Mesendoderm (in vitro differentiated cells): ENCODE results near the gene ZCCHC14.

Source experiments
- DNase-seq: peaks from one replicate; pipeline ENCODE4 v3.0.0; 2013
- H2AK5ac ChIP-seq: 2 replicates; pipeline ENCODE4 v1.6.1; 2013; ENCODE audit warnings: low read length, inconsistent platforms
- H2BK120ac ChIP-seq: 2 replicates; pipeline ENCODE4 v1.6.1; 2013; ENCODE audit warnings: low read depth, mild to moderate bottlenecking, low read length, moderate library complexity, mixed read lengths
- H2BK15ac ChIP-seq: replicated peaks from 2 replicates; pipeline ENCODE4 v1.6.1; 2013; ENCODE audit warnings: low read depth, mild to moderate bottlenecking, moderate library complexity
- H2BK5ac ChIP-seq: 2 replicates; pipeline ENCODE4 v1.6.1; 2013; ENCODE audit warnings: low read length, inconsistent platforms
- H3K18ac ChIP-seq: 2 replicates; pipeline ENCODE4 v1.6.1; 2013; ENCODE audit warnings: mild to moderate bottlenecking, low read length, mixed read lengths
- H3K23ac ChIP-seq: one replicate; pipeline ENCODE4 v1.6.1; 2013; ENCODE audit warnings: low read length
- H3K27ac ChIP-seq: 2 replicates; pipeline ENCODE4 v1.5.1; 2013; ENCODE audit warnings: low read depth, mild to moderate bottlenecking, inconsistent platforms, low read length, moderate library complexity
- H3K27me3 ChIP-seq: 2 replicates; pipeline ENCODE4 v1.6.1; 2013; ENCODE audit warnings: low read length, control low read depth, mild to moderate bottlenecking, inconsistent platforms; ENCODE audit not compliant: insufficient read depth, poor library complexity
- H3K36me3 ChIP-seq: 2 replicates; pipeline ENCODE4 v1.6.1; 2013; ENCODE audit warnings: low read length, inconsistent platforms; ENCODE audit not compliant: control insufficient read depth, insufficient read depth
- H3K4ac ChIP-seq: one replicate; pipeline ENCODE4 v1.6.1; 2013; ENCODE audit warnings: low read depth, mild to moderate bottlenecking, low read length, moderate library complexity
- H3K4me1 ChIP-seq: 2 replicates; pipeline ENCODE4 v1.6.1; 2013; ENCODE audit warnings: low read depth, low read length, inconsistent platforms; ENCODE audit not compliant: control insufficient read depth
- H3K4me2 ChIP-seq: 2 replicates; pipeline ENCODE4 v1.6.1; 2013; ENCODE audit warnings: low read length
- H3K4me3 ChIP-seq: 2 replicates; pipeline ENCODE4 v1.5.1; 2013; ENCODE audit warnings: mild to moderate bottlenecking, low read length
- H3K56ac ChIP-seq: one replicate; pipeline ENCODE4 v1.6.1; 2013; ENCODE audit warnings: low read length
- H3K79me1 ChIP-seq: 2 replicates; pipeline ENCODE4 v1.6.1; 2013; ENCODE audit warnings: low read length, inconsistent platforms
- H3K79me2 ChIP-seq: 2 replicates; pipeline ENCODE4 v1.6.1; 2013; ENCODE audit warnings: mild to moderate bottlenecking, low read length; ENCODE audit not compliant: control insufficient read depth, insufficient read depth
- H3K9ac ChIP-seq: 2 replicates; pipeline ENCODE4 v1.6.1; 2013; ENCODE audit warnings: low read length, inconsistent platforms
- H4K5ac ChIP-seq: one replicate; pipeline ENCODE4 v1.6.1; 2013; ENCODE audit warnings: low read length
- H4K8ac ChIP-seq: one replicate; pipeline ENCODE4 v1.6.1; 2013; ENCODE audit warnings: low read depth, mild to moderate bottlenecking, control low read depth, low read length, moderate library complexity
- WGBS: extraction: QIAGEN DNeasy Blood & Tissue Kit; methylation state at CpG from one replicate; pipeline ENCODE4 v1.1.7; 2013; ENCODE audit warnings: low lambda C conversion rate, missing lambda C conversion rate; ENCODE audit not compliant: insufficient coverage; ENCODE audit errors: extremely low coverage; 5-methylcytosine and 5-hydroxymethylcytosine counted together

ZCCHC14 gene

GRCh38 chr16:87358250-87358649 is 134.6 kb downstream of the ZCCHC14 start:
- Histone ChIP-seq H2BK120ac (no peak overlapping the region), H3K4me2 (no peak overlapping the region), H3K4ac (no peak overlapping the region), H2BK15ac (no peak overlapping the region), H3K27me3 (no peaks in the 10 kb centered on the region), H4K8ac (no peak overlapping the region), H3K9ac (no peak overlapping the region), H3K4me1 (no peaks in the 10 kb centered on the region), H3K79me2 (no peaks in the 10 kb centered on the region), H3K36me3 (peaks cover 3% of the 10 kb centered on the region), H3K18ac (no peak overlapping the region), H4K5ac (no peak overlapping the region), H3K23ac (no peak overlapping the region), H3K56ac (no peak overlapping the region), H3K27ac (no peak overlapping the region), H2AK5ac (no peak overlapping the region), H2BK5ac (no peak overlapping the region), H3K4me3 (no peak overlapping the region), H3K79me1 (peaks cover 3% of the 10 kb centered on the region)
- DNase-seq: no peak
- WGBS: no CpG with 5 or more reads among the region's 17 CpGs

- no peak for DNase-seq
- H3K27me3 ChIP-seq: no peaks in the 10 kb centered on the region
- no peak overlapping the region for H3K18ac ChIP-seq
- no peak overlapping the region for H2BK5ac ChIP-seq
- H3K36me3 ChIP-seq: peaks cover 2% of the 10 kb centered on the region
- H2BK15ac ChIP-seq: no peak overlapping the region
- no peak overlapping the region for H3K9ac ChIP-seq
- H3K79me2 ChIP-seq: no peaks in the 10 kb centered on the region
- H3K4me3 ChIP-seq: no peak overlapping the region
- H3K23ac ChIP-seq: no peak overlapping the region
- H2BK120ac ChIP-seq: no peak overlapping the region
- H3K4ac ChIP-seq: no peak overlapping the region
- H3K4me1 ChIP-seq: no peaks in the 10 kb centered on the region
- H4K8ac ChIP-seq: no peak overlapping the region
- no peak overlapping the region for H2AK5ac ChIP-seq
- H4K5ac ChIP-seq: no peak overlapping the region
- peaks cover 2% of the 10 kb centered on the region for H3K79me1 ChIP-seq
- WGBS: no CpG with 5 or more reads among the region's 8 CpGs
- H3K56ac ChIP-seq: no peak overlapping the region
- no peak overlapping the region for H3K27ac ChIP-seq
- H3K4me2 ChIP-seq: no peak overlapping the region
These were observed 136.4 kb downstream of the ZCCHC14 start for GRCh38 chr16:87356491-87356853.
